Dedifferentiated amniotic fluid mesenchymal stem cell (primary cell): Measurements from ENCODE around the gene SYP.

Source experiments
- DNase-seq: peaks from one replicate; pipeline ENCODE4 v3.0.0-alpha.2; 2016; ENCODE audit errors: extremely low spot score

Gene SYP

GRCh38 chrX:49199906-49200771 lies at the start of gene SYP:
Gene SYP, minus strand, starts transcription at chrX:49200193. Its CDS starts 7 bp downstream, at chrX:49200186.
- peak; percentile 58 for DNase-seq

GRCh38 chrX:49249616-49250015 lies 49.6 kb upstream of the SYP start:
- no peak for DNase-seq

GRCh38 chrX:49249071-49249470 lies 49.1 kb upstream of the SYP start:
- DNase-seq = no peak

GRCh38 chrX:49247916-49248811 lies 48.2 kb upstream of the SYP start:
- DNase-seq = no peak

- DNase-seq = no peak
Observed at GRCh38 chrX:49247346-49247745, 47.4 kb upstream of the SYP start.

- DNase-seq = no peak
Observed at GRCh38 chrX:49246541-49246940, 46.5 kb upstream of the SYP start.

GRCh38 chrX:49244207-49244606 lies 44.2 kb upstream of the SYP start:
- no peak for DNase-seq

- DNase-seq = no peak
Observed at GRCh38 chrX:49243166-49243565, 43.2 kb upstream of the SYP start.

- DNase-seq = no peak
Observed at GRCh38 chrX:49242545-49243066, 42.6 kb upstream of the SYP start.

- DNase-seq = no peak
Observed at GRCh38 chrX:49238735-49239134, 38.7 kb upstream of the SYP start.

GRCh38 chrX:49237060-49237459 lies 37.1 kb upstream of the SYP start:
- no peak for DNase-seq

GRCh38 chrX:49233887-49234555 lies 34.0 kb upstream of the SYP start:
- no peak for DNase-seq

- DNase-seq = no peak
Observed at GRCh38 chrX:49233176-49233575, 33.2 kb upstream of the SYP start, which contains the start of gene CACNA1F. Gene CACNA1F, minus strand, starts transcription at chrX:49233340. Its CDS starts 31 bp downstream, at chrX:49233309.

GRCh38 chrX:49232525-49232924 lies 32.5 kb upstream of the SYP start:
- no peak for DNase-seq

- DNase-seq = no peak
Observed at GRCh38 chrX:49231333-49232000, 31.5 kb upstream of the SYP start.

GRCh38 chrX:49230500-49231232 lies 30.7 kb upstream of the SYP start:
- no peak for DNase-seq

- no peak for DNase-seq
Observed at GRCh38 chrX:49228185-49228584, 28.2 kb upstream of the SYP start.

- no peak for DNase-seq
Observed at GRCh38 chrX:49227726-49228125, 27.7 kb upstream of the SYP start.

- no peak for DNase-seq
Observed at GRCh38 chrX:49226946-49227345, 27.0 kb upstream of the SYP start.

GRCh38 chrX:49225858-49226257 lies 25.9 kb upstream of the SYP start:
- no peak for DNase-seq

- no peak for DNase-seq
Observed at GRCh38 chrX:49221868-49222267, 21.9 kb upstream of the SYP start.
